DND-41 (cell line): ENCODE data around the gene TMEM38B.

Experiments
- EZH2 ChIP-seq: IDR thresholded peaks from 3 replicates; pipeline ENCODE4 v1.6.1; 2012; ENCODE audit warnings: borderline replicate concordance, low read depth, mild to moderate bottlenecking, moderate library complexity, low read length, inconsistent platforms; ENCODE audit not compliant: severe bottlenecking
- TF ChIP-seq, protein P1 (sequence below): IDR thresholded peaks from 2 replicates; pipeline ENCODE4 v1.5.1; 2012; ENCODE audit warnings: borderline replicate concordance, low read length, moderate library complexity, mild to moderate bottlenecking; ENCODE audit not compliant: poor library complexity, severe bottlenecking; ENCODE audit errors: extremely low read depth

- TF ChIP-seq, protein P1, sequence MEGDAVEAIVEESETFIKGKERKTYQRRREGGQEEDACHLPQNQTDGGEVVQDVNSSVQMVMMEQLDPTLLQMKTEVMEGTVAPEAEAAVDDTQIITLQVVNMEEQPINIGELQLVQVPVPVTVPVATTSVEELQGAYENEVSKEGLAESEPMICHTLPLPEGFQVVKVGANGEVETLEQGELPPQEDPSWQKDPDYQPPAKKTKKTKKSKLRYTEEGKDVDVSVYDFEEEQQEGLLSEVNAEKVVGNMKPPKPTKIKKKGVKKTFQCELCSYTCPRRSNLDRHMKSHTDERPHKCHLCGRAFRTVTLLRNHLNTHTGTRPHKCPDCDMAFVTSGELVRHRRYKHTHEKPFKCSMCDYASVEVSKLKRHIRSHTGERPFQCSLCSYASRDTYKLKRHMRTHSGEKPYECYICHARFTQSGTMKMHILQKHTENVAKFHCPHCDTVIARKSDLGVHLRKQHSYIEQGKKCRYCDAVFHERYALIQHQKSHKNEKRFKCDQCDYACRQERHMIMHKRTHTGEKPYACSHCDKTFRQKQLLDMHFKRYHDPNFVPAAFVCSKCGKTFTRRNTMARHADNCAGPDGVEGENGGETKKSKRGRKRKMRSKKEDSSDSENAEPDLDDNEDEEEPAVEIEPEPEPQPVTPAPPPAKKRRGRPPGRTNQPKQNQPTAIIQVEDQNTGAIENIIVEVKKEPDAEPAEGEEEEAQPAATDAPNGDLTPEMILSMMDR = no peak
- no peak for TF ChIP-seq EZH2
These were observed 128.5 kb downstream of the TMEM38B start for GRCh38 chr9:105822814-105823213.
